Measurements from ENCODE around the gene ERBIN. TPM values are rescaled to one million over a fixed set of nuclear protein-coding genes. Genes with fewer than 3 reads are reported as not detected.
"Not testable (repeated sequence)": the region's sequence is repeated elsewhere in the genome, so short reads cannot be mapped to it uniquely, and the experiment has no call there.

Gene ERBIN
- total RNA-seq, 1 donor, result 19.4 TPM

- DNase-seq (ENCODE audit: low read depth in 2 of 3, low spot score in 2 of 3), result no peak
Measured at GRCh38 chr5:66001952-66002351, 75.6 kb downstream of the ERBIN start.

- no peak for DNase-seq (ENCODE audit: low read depth in 2 of 3, low spot score in 2 of 3)
Measured at GRCh38 chr5:66002415-66002814, 76.0 kb downstream of the ERBIN start.

GRCh38 chr5:66004216-66004615 lies 77.8 kb downstream of the ERBIN start:
- DNase-seq (ENCODE audit: low read depth in 2 of 3, low spot score in 2 of 3), result no peak

- no peak for DNase-seq (ENCODE audit: low read depth in 2 of 3, low spot score in 2 of 3)
Measured at GRCh38 chr5:66009277-66009676, 82.9 kb downstream of the ERBIN start.

DNA sequence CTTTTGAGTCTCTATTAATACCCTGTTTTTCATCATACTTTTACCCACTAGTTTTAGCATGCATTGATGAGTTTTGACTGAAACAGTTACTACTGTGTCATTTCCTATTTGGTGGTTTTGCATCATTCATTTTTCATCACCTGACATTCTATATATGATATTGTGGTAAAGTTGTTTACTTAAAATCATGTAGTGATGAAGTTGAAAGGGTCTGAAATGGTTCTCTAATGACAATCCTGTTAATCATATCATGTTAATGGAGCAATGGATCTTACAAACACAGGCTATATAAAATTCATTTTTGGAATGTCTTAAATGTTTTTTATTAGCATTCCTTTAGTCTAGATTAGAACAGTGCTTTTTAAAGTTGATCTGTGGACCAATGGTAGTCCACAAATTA lies 84.1 kb downstream of the ERBIN start:
- peak in 1 of 3 donors; percentile 7 for DNase-seq (ENCODE audit: low read depth in 2 of 3, low spot score in 2 of 3)

DNA sequence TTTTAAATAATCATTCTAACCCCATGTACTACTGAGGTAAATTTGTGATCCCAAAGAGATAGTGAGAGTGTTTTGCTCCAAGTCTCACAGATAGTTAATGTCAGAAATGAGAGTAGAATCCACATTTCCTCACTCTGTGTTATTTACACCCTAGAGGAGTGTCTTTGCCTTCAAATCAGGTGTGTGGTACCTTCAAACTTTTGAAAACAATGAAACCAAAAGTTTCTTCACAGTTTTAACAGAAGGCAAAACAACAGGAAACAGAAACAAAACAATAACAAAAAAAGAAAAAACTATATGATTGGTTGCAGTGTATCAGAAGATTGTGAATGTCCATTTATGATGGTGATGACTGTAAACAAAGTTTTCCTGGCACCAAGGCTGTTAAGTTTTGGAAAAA lies 85.9 kb downstream of the ERBIN start:
- no peak for DNase-seq (ENCODE audit: low read depth in 2 of 3, low spot score in 2 of 3)

DNA sequence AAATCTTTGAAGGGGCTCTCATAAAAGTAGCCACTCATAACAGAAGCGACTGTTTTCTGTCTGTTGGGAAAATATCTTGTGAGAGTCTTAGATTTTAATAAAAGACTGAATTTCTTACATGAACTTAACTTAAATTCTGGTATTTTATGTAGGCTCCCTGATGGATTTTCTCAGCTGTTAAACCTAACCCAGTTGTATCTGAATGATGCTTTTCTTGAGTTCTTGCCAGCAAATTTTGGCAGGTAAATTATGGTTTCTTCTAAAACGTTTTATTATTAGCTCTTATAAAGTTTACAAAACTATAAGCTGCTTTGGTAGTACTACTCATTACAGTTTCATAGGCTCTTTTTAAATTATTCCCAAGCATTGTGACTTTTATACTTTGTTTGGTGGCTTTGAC lies 87.0 kb downstream of the ERBIN start:
- DNase-seq (ENCODE audit: low read depth in 2 of 3, low spot score in 2 of 3), result no peak

- no peak for DNase-seq (ENCODE audit: low read depth in 2 of 3, low spot score in 2 of 3)
Measured at GRCh38 chr5:66013906-66014305, 87.5 kb downstream of the ERBIN start.

DNA sequence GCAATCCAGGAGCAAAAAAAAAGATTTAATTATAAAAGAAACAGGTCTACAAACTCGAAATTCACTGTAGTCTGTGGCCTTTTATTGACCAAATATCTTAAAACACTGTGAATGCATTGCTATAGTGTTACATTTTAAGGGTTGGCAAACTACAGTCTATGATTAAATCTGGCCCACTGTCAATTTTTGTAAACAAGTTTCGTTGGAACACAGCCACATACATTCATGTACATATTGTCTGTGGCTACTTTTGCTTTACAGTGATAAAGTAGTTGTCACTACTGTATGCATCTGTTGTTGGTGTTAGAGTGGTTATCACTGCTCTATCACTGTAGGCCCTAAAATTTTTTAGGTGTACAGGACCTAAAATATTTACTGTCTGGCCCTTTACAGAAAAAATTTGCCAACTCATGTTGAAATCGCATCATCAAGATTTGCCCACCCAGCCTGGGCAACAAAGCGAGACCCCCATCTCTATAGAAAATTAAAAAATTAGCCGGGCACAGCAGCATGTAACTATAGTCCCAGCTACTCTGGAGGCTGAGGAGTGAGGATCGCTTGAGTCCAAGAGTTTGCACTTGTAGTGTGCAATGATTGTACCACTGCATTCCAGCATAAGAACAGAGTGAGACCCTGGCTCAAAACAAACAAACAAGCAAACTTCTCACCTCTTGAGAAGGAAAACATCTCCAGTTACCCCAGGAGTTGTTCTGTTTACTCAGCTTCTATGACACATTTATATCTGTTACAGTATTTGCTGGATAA lies 89.0 kb downstream of the ERBIN start:
- DNase-seq (ENCODE audit: low read depth in 2 of 3, low spot score in 2 of 3), result no peak

DNA sequence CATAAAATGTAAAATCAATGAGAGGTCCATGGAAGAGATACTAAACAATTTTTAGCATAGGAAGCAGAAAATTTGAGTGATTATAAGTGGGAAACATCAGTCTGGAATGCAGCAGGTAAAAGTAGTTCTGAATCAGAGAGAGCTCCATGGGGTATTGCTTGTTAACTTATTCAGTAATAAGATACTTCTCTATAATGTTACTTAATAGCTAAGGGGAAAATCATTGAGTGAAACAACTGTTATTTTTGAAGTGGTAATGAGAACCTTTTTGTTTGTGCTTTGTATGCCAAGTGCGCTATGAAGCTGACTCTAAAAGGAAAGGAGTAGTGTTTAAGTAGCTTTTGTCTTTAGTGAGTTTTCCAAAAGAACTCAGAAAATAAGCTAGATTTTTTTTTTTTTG lies 95.2 kb downstream of the ERBIN start:
- no peak for DNase-seq (ENCODE audit: low read depth in 2 of 3, low spot score in 2 of 3)

- DNase-seq (ENCODE audit: low read depth in 2 of 3, low spot score in 2 of 3), result no peak
Measured at GRCh38 chr5:66039296-66039695, 112.9 kb downstream of the ERBIN start.

DNA sequence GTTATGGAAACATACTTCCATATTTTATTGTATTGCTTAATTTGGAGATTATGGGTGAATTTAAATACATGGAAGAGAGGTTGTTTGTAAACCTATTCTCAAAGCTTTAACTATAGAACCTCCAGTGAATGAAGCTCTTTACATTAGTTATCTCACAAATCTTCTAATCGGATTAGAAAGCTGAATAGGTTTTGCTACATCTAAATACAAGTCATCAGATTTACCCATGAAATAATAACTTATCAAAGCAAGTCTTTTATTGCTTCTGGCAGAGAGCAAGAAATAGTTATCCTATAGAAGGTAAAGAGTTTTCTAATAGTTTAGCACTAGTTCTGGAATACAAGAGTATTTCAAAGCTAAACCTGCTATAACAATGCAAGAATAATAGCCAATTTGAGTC lies 113.3 kb downstream of the ERBIN start:
- no peak for DNase-seq (ENCODE audit: low read depth in 2 of 3, low spot score in 2 of 3)

DNA sequence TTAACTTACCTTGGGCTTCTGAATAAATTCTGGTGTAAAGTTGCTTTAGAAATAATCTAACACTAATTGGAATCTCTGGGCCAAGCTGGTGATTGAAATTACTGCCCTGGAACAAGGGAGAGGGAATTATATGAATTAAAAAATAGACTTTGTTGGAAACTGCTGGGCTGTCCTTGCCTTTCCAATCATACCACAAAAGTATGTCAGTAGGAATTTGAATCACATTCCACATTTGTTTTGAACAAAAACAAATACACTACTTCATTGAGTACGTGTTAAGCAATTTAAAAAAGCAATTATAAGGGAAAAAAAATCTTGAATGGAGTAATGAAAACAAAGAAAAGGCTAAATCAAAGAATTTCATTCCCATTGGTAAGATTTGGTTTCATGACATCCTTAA lies 115.3 kb downstream of the ERBIN start:
- no peak for DNase-seq (ENCODE audit: low read depth in 2 of 3, low spot score in 2 of 3)

DNA sequence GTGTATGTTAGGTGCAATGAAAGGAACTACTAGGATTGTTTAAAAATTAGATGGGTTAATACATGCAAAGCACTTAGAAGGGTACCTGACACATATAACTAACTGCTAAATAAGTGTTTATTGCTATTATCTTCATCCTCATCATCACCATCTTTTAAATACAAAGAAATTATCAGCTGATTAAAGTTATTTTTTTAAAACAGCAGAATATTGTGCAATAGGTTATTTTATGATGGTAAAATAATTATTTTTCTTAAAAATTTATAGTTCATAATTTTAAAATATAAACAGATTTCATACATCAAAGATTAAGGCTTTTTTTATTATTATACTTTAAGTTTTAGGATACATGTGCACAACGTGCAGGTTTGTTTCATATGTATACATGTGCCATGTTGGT lies 130.9 kb downstream of the ERBIN start:
- no peak for DNase-seq (ENCODE audit: low read depth in 2 of 3, low spot score in 2 of 3)

DNA sequence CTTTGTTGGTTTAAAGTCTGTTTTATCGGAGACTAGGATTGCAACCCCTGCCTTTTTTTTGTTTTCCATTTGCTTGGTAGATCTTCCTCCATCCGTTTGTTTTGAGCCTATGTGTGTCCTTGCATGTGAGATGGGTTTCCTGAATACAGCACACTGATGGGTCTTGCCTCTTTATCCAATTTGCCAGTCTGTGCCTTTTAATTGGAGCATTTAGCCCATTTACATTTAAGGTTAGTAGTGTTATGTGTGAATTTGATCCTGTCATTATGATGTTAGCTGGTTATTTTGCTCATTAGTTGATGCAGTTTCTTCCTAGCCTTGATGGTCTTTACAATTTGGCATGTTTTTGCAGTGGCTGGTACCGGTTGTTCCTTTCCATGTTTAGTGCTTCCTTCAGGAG lies 134.9 kb downstream of the ERBIN start:
- DNase-seq (ENCODE audit: low read depth in 2 of 3, low spot score in 2 of 3), result not testable (repeated sequence)

- not testable (repeated sequence) for DNase-seq (ENCODE audit: low read depth in 2 of 3, low spot score in 2 of 3)
Measured at GRCh38 chr5:66063061-66063460, 136.7 kb downstream of the ERBIN start.

DNA sequence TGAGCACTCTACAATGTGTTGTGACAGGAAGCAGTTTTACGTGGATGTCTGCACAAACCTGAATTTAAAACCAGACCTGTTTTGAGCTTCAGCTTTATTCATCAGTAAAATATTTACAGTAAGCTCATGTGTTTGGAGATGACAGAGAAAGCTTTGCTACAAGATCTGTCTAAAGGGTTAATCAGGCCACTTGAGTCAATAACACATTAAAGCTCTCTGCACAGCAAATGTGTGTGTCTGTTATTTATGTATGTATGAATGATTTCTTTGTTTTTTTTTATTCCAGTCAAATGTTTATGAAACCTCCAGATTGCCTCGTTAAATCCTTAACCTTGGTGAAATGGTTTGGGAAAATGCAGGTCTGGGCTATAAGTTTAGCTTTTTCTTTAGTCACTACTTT lies 140.5 kb downstream of the ERBIN start:
- DNase-seq (ENCODE audit: low read depth in 2 of 3, low spot score in 2 of 3), result no peak

- DNase-seq (ENCODE audit: low read depth in 2 of 3, low spot score in 2 of 3), result no peak
Measured at GRCh38 chr5:66072031-66072430, 145.7 kb downstream of the ERBIN start.

DNA sequence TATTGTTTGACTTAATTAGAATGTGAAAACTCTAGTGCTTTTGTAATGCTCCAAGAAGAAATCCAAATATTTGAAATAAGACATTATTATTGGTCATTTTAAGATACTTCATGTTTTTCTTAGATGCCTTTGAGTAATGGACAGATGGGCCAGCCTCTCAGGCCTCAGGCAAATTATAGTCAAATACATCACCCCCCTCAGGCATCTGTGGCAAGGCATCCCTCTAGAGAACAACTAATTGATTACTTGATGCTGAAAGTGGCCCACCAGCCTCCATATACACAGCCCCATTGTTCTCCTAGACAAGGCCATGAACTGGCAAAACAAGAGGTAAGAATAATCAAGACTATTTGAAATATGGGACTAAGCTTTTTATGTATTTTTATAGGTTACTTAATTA lies 148.5 kb downstream of the ERBIN start:
- DNase-seq (ENCODE audit: low read depth in 2 of 3, low spot score in 2 of 3), result no peak

GRCh38 chr5:66080664-66081063 lies 154.3 kb downstream of the ERBIN start:
- DNase-seq (ENCODE audit: low read depth in 2 of 3, low spot score in 2 of 3), result no peak

DNA sequence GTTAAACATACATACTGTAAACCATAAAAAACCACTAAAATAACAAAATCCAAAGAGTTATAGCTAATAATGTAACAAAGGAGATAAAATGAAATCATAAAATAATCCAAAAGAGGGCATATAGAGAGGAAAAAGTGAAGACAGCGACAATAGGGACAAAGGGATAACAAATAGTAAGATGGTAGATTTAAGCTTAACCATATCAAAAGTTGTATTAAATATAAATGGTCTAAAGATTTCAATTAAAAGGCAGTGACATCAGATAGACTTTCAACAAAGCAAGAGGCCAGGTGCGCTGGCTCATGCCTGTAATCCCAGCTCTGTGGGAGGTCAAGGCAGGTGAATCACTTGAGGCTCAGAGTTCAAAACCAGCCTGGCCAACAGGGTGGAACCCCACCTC lies 163.0 kb downstream of the ERBIN start:
- no peak for DNase-seq (ENCODE audit: low read depth in 2 of 3, low spot score in 2 of 3)

DNA sequence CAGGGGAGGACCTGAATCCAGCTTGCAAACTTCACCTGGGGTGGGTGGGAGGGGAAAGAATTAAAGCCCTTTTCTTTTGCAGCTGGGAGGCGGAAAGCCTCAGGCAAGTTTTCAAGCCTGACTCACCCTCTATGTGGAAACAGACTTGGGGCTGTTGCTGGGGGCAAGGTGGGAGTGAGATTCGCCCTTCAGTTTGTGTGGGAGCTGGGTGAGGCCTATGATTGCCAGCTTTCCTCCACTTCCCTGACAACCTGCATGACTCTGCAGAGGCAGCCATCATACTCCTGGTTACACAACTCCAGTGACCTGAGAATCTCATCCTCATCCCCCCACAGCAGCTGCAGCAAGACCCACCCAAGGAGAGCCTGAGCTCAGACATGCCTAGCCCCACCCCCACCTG lies 174.5 kb downstream of the ERBIN start:
- no peak for DNase-seq (ENCODE audit: low read depth in 2 of 3, low spot score in 2 of 3)

DNA sequence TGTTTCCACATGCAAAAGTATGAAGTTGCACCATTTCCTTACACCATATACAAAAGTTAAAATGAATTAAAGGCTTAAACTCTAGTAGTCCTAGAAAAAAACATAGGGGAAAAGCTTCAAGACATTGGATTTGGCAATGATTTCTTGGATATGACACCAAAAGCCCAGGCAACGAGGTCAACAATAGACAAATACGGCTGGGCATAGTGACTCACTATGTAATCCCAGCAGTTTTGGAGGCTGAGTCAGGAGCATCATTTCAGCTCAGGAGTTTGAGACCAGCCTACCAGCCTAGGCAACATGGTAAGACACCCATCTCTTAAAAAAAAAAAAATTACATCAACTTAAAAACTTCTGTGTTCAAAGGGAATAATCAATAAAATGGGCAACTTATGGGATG lies 186.8 kb downstream of the ERBIN start:
- DNase-seq (ENCODE audit: low read depth in 2 of 3, low spot score in 2 of 3), result no peak
